HepG2 (cell line): ENCODE measurements around the gene FNDC3B. TPM values are rescaled to one million over a fixed set of nuclear protein-coding genes. Genes with fewer than 3 reads are reported as not detected.
A peak's percentile ranks its signal among the peaks of the same experiment; 100 is the strongest.

Source experiments
- ATAC-seq: fragments of 200-7000 bp; cut with Tn5 transposase; 3 replicates; pipeline ENCODE4 v1.9.1; 2020; ENCODE audit warnings: mild to moderate bottlenecking, moderate library complexity
- BruUV-seq: library from RNA; stranded (reverse); fragments of 400-500 nt; replicated peaks from 2 replicates; lab custom pipeline; 2021; lab: Mats Ljungman, UMichigan
- CTCF ChIA-PET: fragments of 300-600 bp; formaldehyde crosslinking; extraction: SDS; loops from one replicate; lab custom pipeline; 2021; ENCODE audit warnings: low total read pairs, inconsistent platforms, low intra/inter-chr PET ratio; lab: Yijun Ruan, JAX
- POLR2A ChIA-PET: fragments of 350-600 bp; sonication (Branson Sonifier 250); formaldehyde crosslinking; loops from one replicate; lab custom pipeline; 2020; ENCODE audit warnings: antibody characterized with exemption, inconsistent platforms; lab: Yijun Ruan, JAX
- DNase-seq: peaks from one replicate; pipeline ENCODE4 v3.0.0-alpha.2; 2015; ENCODE audit warnings: low spot score
- FAIRE-seq: peaks from 3 replicates; lab custom pipeline; 2011; peaks lifted over from hg19 to GRCh38; lab: Jason Lieb, UNC
- H2AFZ ChIP-seq: one replicate; pipeline ENCODE4 v1.6.1; 2011; ENCODE audit warnings: low read length, inconsistent platforms
- H3K27ac ChIP-seq: fragments of 300-600 bp; 3 replicates; pipeline ENCODE4 v1.8.0; 2011; ENCODE audit warnings: mixed run types, mild to moderate bottlenecking, mixed read lengths, low read length, inconsistent platforms; ENCODE audit not compliant: insufficient read depth; ENCODE audit errors: extremely low read length
- H3K27me3 ChIP-seq, 2 experiments: fragments of 200-600 bp in 1 of 2; 2 replicates in 1 of 2; 3 replicates in 1 of 2; pipeline versions ENCODE4 v1.6.0 to v1.8.0; 2011; ENCODE audit warnings: low read length in 2 of 2, mild to moderate bottlenecking in 2 of 2, moderate library complexity in 2 of 2, inconsistent platforms in 1 of 2; ENCODE audit not compliant: insufficient read depth in 2 of 2, control insufficient read depth in 1 of 2
- H3K36me3 ChIP-seq, 2 experiments: fragments of 200-600 bp in 1 of 2; replicated peaks in 1 of 2; 2 replicates in 1 of 2; 3 replicates in 1 of 2; pipeline versions ENCODE4 v1.5.1 to v1.8.0; 2011; ENCODE audit warnings: low read length in 2 of 2, inconsistent platforms in 1 of 2; ENCODE audit not compliant: insufficient read depth in 2 of 2, control insufficient read depth in 1 of 2
- H3K4me1 ChIP-seq: 2 replicates; pipeline ENCODE4 v1.5.1; 2012; ENCODE audit warnings: low read length, inconsistent platforms; ENCODE audit not compliant: insufficient read depth
- H3K4me2 ChIP-seq: 2 replicates; pipeline ENCODE4 v1.6.0; 2011; ENCODE audit warnings: low read depth, low read length, inconsistent platforms
- H3K4me3 ChIP-seq, 3 experiments: fragments of 200-600 bp in 1 of 3; sonication (generic), shearing (Covaris generic) in 1 of 3; replicated peaks in 1 of 3; 2 replicates each; pipeline ENCODE4 v1.5.1; 2011 to 2016; ENCODE audit warnings: low read length in 3 of 3, inconsistent platforms in 2 of 3, low read depth in 2 of 3, mild to moderate bottlenecking in 2 of 3, control low read depth in 1 of 3, mixed read lengths in 1 of 3; ENCODE audit not compliant: insufficient read depth in 1 of 3
- H3K79me2 ChIP-seq: one replicate; pipeline ENCODE4 v1.6.1; 2011; ENCODE audit warnings: low read length, inconsistent platforms; ENCODE audit not compliant: insufficient read depth
- H3K9ac ChIP-seq: 2 replicates; pipeline ENCODE4 v1.6.0; 2011; ENCODE audit warnings: mild to moderate bottlenecking, low read depth, low read length, inconsistent platforms; ENCODE audit not compliant: insufficient read depth
- H3K9me3 ChIP-seq: 2 replicates; pipeline ENCODE4 v1.5.1; 2012; ENCODE audit warnings: mild to moderate bottlenecking, low read length
- H4K20me1 ChIP-seq: 2 replicates; pipeline ENCODE4 v1.6.0; 2011; ENCODE audit warnings: inconsistent platforms, mild to moderate bottlenecking, low read length, moderate library complexity; ENCODE audit not compliant: insufficient read depth
- GTF3A ChIP-seq: sonication (generic); formaldehyde crosslinking; conservative IDR thresholded peaks from 2 replicates; pipeline ENCODE4 v1.4.0; 2020; ENCODE audit warnings: mild to moderate bottlenecking, missing genetic modification reagents
- HCFC1 ChIP-seq: fragments of 150-350 bp; IDR thresholded peaks from 2 replicates; pipeline ENCODE4 v1.6.1; 2014; ENCODE audit warnings: low read depth, low read length
- ISL2 ChIP-seq: sonication (generic); formaldehyde crosslinking; IDR thresholded peaks from 2 replicates; pipeline ENCODE4 v1.5.0; 2020; ENCODE audit warnings: missing genetic modification reagents
- KDM5A ChIP-seq: fragments of 200-600 bp; sonication (generic); IDR thresholded peaks from 2 replicates; pipeline ENCODE4 v1.7.0; 2018; ENCODE audit warnings: antibody characterized with exemption, mild to moderate bottlenecking, low read length, borderline replicate concordance
- MYNN ChIP-seq: sonication (generic); formaldehyde crosslinking; IDR thresholded peaks from 2 replicates; pipeline ENCODE4 v1.4.0; 2020; ENCODE audit warnings: mild to moderate bottlenecking, low read depth, missing genetic modification reagents
- PHF5A ChIP-seq: IDR thresholded peaks from one replicate; pipeline ENCODE4 v1.6.1; 2018; ENCODE audit warnings: low read depth, missing genetic modification reagents; ENCODE audit not compliant: unreplicated experiment
- PRDM4 ChIP-seq: sonication (generic); formaldehyde crosslinking; IDR thresholded peaks from 2 replicates; pipeline ENCODE4 v1.9.0; 2021; ENCODE audit warnings: missing genetic modification reagents, borderline replicate concordance
- TEAD3 ChIP-seq: optimal IDR thresholded peaks from 2 replicates; pipeline ENCODE3; 2016; ENCODE audit warnings: borderline replicate concordance
- ZBED4 ChIP-seq: sonication (generic); formaldehyde crosslinking; IDR thresholded peaks from 2 replicates; pipeline ENCODE4 v1.4.0; 2020; ENCODE audit warnings: missing genetic modification reagents, borderline replicate concordance
- ZMYM4 ChIP-seq: sonication (generic); formaldehyde crosslinking; IDR thresholded peaks from 2 replicates; pipeline ENCODE4 v1.8.1; 2023; ENCODE audit warnings: mild to moderate bottlenecking, missing genetic modification reagents
- ZNF276 ChIP-seq: sonication (generic); formaldehyde crosslinking; IDR thresholded peaks from 2 replicates; pipeline ENCODE4 v1.4.0; 2020; ENCODE audit warnings: mild to moderate bottlenecking, low read depth, missing genetic modification reagents
- ZNF30 ChIP-seq: sonication (generic); formaldehyde crosslinking; IDR thresholded peaks from 2 replicates; pipeline ENCODE4 v1.5.0; 2020; ENCODE audit warnings: mild to moderate bottlenecking, missing genetic modification reagents
- ZNF414 ChIP-seq: sonication (generic); formaldehyde crosslinking; IDR thresholded peaks from 2 replicates; pipeline ENCODE4 v1.5.0; 2020; ENCODE audit warnings: missing genetic modification reagents
- WGBS: methylation state at CpG from one replicate; pipeline ENCODE4 v1.1.6; 2017; ENCODE audit warnings: low lambda C conversion rate; 5-methylcytosine and 5-hydroxymethylcytosine counted together
- in situ Hi-C: cut with HindIII; loops from 2 replicates; pipeline ENCODE4 v1.10.0; 2017; ENCODE audit warnings: low pct_unique_long_range_greater_than_20kb; ENCODE audit not compliant: extremely low pct_ligation_motif_present
- intact Hi-C: fragments of 100-400 bp; cut with micrococcal nuclease; formaldehyde crosslinking; loops from one replicate; pipeline ENCODE4 v1.10.0; 2022; ENCODE audit not compliant: unreplicated experiment
- polyA plus RNA-seq, 8 experiments: library from polyadenylated mRNA; depleted of rRNA in 3 of 8; stranded (reverse) in 7 of 8; unstranded in 1 of 8; fragments of >200 nt; fragmentation: Illumina TruSeq in 4 of 8; extraction: Trizol in 4 of 8; gene quantifications; 2 replicates each; pipeline versions ENCODE4 v1.2.1 to v1.2.3, GENCODE V29; 2011 to 2016; ENCODE audit warnings: low read depth in 4 of 8, missing spikeins in 1 of 8, mixed read lengths in 1 of 8; ENCODE audit not compliant: insufficient read depth in 1 of 8
- total RNA-seq, 5 experiments: library from RNA; depleted of rRNA; stranded (reverse); fragments of >200 nt; fragmentation: Illumina TruSeq; extraction: Trizol; gene quantifications; 2 replicates each; pipeline ENCODE4 v1.2.3, GENCODE V29; 2016; ENCODE audit warnings: low read depth in 1 of 5

FNDC3B gene
- total and polyA plus RNA-seq, 2 of the 13 experiments (the other 11 are each of a cell fraction or from before 2014, with no cell fraction given) = 74.8 to 103 TPM

- WGBS = 83% methylated on average over 4 of the region's 4 CpGs
- Histone ChIP-seq H3K4me3 (no peak overlapping the region), H3K79me2 (peaks cover 98% of the 10 kb centered on the region), H3K36me3 (peaks cover 21 to 77% of the 10 kb centered on the region in 2 experiments), H3K27me3 (no peaks in the 10 kb centered on the region), H3K4me2 (peak overlapping the region; percentile 9), H3K9me3 (no peaks in the 10 kb centered on the region), H3K4me1 (peaks cover 98% of the 10 kb centered on the region), H2AFZ (no peak overlapping the region), H3K27ac (peak overlapping the region; percentile 85), H3K9ac (no peak overlapping the region), H4K20me1 (peaks cover 86% of the 10 kb centered on the region)
- no TSS peak for BruUV-seq
- POLR2A ChIA-PET = interaction anchor here (1.2 kb wide), 1 partner anchor 10 kb away, joined by 3 read pairs; no protein-coding TSS in a partner anchor
- DNase-seq (no peak), ATAC-seq (no peak), FAIRE-seq (no peak)
- in situ Hi-C loops (no loop called here), intact Hi-C loops (no loop called here)
- TF ChIP-seq ZNF30 (CRISPR knock-in tag) (no peak), ZBED4 (CRISPR knock-in tag) (no peak), GTF3A (no peak), ZNF414 (CRISPR knock-in tag) (no peak), MYNN (no peak), ISL2 (CRISPR knock-in tag) (no peak), PHF5A (CRISPR knock-in tag) (no peak), TEAD3 (CRISPR knock-in tag) (no peak), ZMYM4 (CRISPR knock-in tag) (no peak), ZNF276 (CRISPR knock-in tag) (no peak), HCFC1 (no peak), PRDM4 (CRISPR knock-in tag) (no peak), KDM5A (no peak)
- CTCF ChIA-PET = no interaction called here
Observed at GRCh38 chr3:172118019-172118418, 78.6 kb downstream of the FNDC3B start.
